DOHH2 (cell line): ENCODE results near the gene OR51A7.
"Not testable (repeated sequence)": the region's sequence is repeated elsewhere in the genome, so short reads cannot be mapped to it uniquely, and the experiment has no call there.

Experiments used
- CTCF ChIP-seq: fragments of 200-600 bp; sonication (generic); IDR thresholded peaks from one replicate; pipeline ENCODE4 v1.5.1; 2014; ENCODE audit warnings: antibody characterized with exemption, mild to moderate bottlenecking, low read depth, low read length; ENCODE audit not compliant: poor library complexity, severe bottlenecking
- EZH2phosphoT487 ChIP-seq: fragments of 200-600 bp; sonication (generic); IDR thresholded peaks from 2 replicates; pipeline ENCODE4 v1.6.1; 2017; ENCODE audit warnings: borderline replicate concordance, mild to moderate bottlenecking, antibody characterized with exemption, low read length, moderate library complexity, mixed read lengths

- not testable (repeated sequence) for TF ChIP-seq CTCF, EZH2phosphoT487
These were observed 52.0 kb downstream of the OR51A7 start, which contains the start of gene OR51A2 for GRCh38 chr11:4955613-4956012.
